NK-92 (cell line): Measurements from ENCODE around the gene RNF212B.

Source experiments
- DNase-seq: peaks from one replicate; lab custom pipeline; 2025; ENCODE audit not compliant: unreplicated experiment; lab: John Stamatoyannopoulos, UW

RNF212B gene

GRCh38 chr14:23319746-23320583 is 82.2 kb downstream of the RNF212B start:
- DNase-seq = no peak

- peak; percentile 100 for DNase-seq
Measured at GRCh38 chr14:23320584-23321571, 83.1 kb downstream of the RNF212B start, which contains the start of gene PABPN1. PABPN1 (plus strand) TSS chr14:23321457; CDS start chr14:23321470, 13 bp downstream.

GRCh38 chr14:23321572-23322547 is 84.1 kb downstream of the RNF212B start:
- no peak for DNase-seq
